NCI-H69 (cell line): ENCODE data around the gene IL25.
"Not testable (repeated sequence)": the region's sequence is repeated elsewhere in the genome, so short reads cannot be mapped to it uniquely, and the experiment has no call there.

Experiments
- DNase-seq: peaks from one replicate; lab custom pipeline; 2025; lab: John Stamatoyannopoulos, UW

IL25 gene

GRCh38 chr14:23375527-23376251, 3.1 kb downstream of the IL25 start:
- DNase-seq, result no peak

GRCh38 chr14:23376482-23377197, 4.0 kb downstream of the IL25 start, which contains the start of gene CMTM5:
Gene CMTM5 (plus strand): TSS chr14:23377046. CDS start chr14:23377252, 206 bp downstream.
- DNase-seq, result peak; percentile 30

GRCh38 chr14:23377198-23377550, 4.6 kb downstream of the IL25 start:
- DNase-seq, result no peak

GRCh38 chr14:23377573-23378563, 5.3 kb downstream of the IL25 start:
- DNase-seq, result no peak

- DNase-seq, result no peak
Observed at GRCh38 chr14:23378612-23379220, 6.1 kb downstream of the IL25 start.

GRCh38 chr14:23379366-23380196, 7.0 kb downstream of the IL25 start:
- DNase-seq, result peak; percentile 83

GRCh38 chr14:23380197-23380914, 7.7 kb downstream of the IL25 start:
- no peak for DNase-seq

- DNase-seq, result no peak
Observed at GRCh38 chr14:23380976-23381375, 8.4 kb downstream of the IL25 start.

- no peak for DNase-seq
Observed at GRCh38 chr14:23381871-23382270, 9.3 kb downstream of the IL25 start.

- no peak for DNase-seq
Observed at GRCh38 chr14:23382276-23382675, 9.7 kb downstream of the IL25 start.

GRCh38 chr14:23382731-23383440, 10.3 kb downstream of the IL25 start:
- DNase-seq, result no peak

- no peak for DNase-seq
Observed at GRCh38 chr14:23384364-23385080, 11.9 kb downstream of the IL25 start.

- no peak for DNase-seq
Observed at GRCh38 chr14:23385244-23385641, 12.6 kb downstream of the IL25 start.

- DNase-seq, result no peak
Observed at GRCh38 chr14:23385642-23386265, 13.1 kb downstream of the IL25 start.

- not testable (repeated sequence) for DNase-seq
Observed at GRCh38 chr14:23386266-23386657, 13.7 kb downstream of the IL25 start.

- no peak for DNase-seq
Observed at GRCh38 chr14:23386999-23387398, 14.4 kb downstream of the IL25 start.

GRCh38 chr14:23387916-23388882, 15.6 kb downstream of the IL25 start:
- DNase-seq, result no peak
